Neuronal stem cell (in vitro differentiated cells): ENCODE results near the gene TSPAN9.

Experiments
- DNase-seq: peaks from one replicate; pipeline ENCODE4 v3.0.0-alpha.2; 2013; ENCODE audit warnings: low spot score
- H2AFZ ChIP-seq: one replicate; pipeline ENCODE4 v1.6.1; 2013; ENCODE audit warnings: mild to moderate bottlenecking, low read length, inconsistent platforms
- H2AK5ac ChIP-seq: 2 replicates; pipeline ENCODE4 v1.6.1; 2013; ENCODE audit warnings: low read depth, mild to moderate bottlenecking, inconsistent platforms, low read length, moderate library complexity, mixed read lengths
- H2BK120ac ChIP-seq: 2 replicates; pipeline ENCODE4 v1.6.1; 2013; ENCODE audit warnings: low read depth, mild to moderate bottlenecking, inconsistent platforms, low read length, moderate library complexity, mixed read lengths
- H2BK12ac ChIP-seq: one replicate; pipeline ENCODE4 v1.6.1; 2013; ENCODE audit warnings: low read length, inconsistent platforms
- H2BK15ac ChIP-seq: 2 replicates; pipeline ENCODE4 v1.6.1; 2013; ENCODE audit warnings: mild to moderate bottlenecking, low read length, inconsistent platforms, mixed read lengths
- H2BK5ac ChIP-seq: one replicate; pipeline ENCODE4 v1.6.1; 2013; ENCODE audit warnings: inconsistent platforms, mild to moderate bottlenecking, low read length, moderate library complexity
- H3K14ac ChIP-seq: one replicate; pipeline ENCODE4 v1.6.1; 2013; ENCODE audit warnings: low read length, inconsistent platforms
- H3K18ac ChIP-seq: 2 replicates; pipeline ENCODE4 v1.6.1; 2013; ENCODE audit warnings: low read length, inconsistent platforms
- H3K23ac ChIP-seq: 2 replicates; pipeline ENCODE4 v1.6.1; 2013; ENCODE audit warnings: low read depth, mild to moderate bottlenecking, mixed read lengths, low read length, inconsistent platforms; ENCODE audit not compliant: poor library complexity
- H3K27ac ChIP-seq: replicated peaks from 3 replicates; pipeline ENCODE4 v1.5.1; 2013; ENCODE audit warnings: low read length, inconsistent platforms
- H3K27me3 ChIP-seq, 3 experiments: 2 replicates each; pipeline ENCODE4 v1.6.1; 2013; ENCODE audit warnings: low read length in 3 of 3, mild to moderate bottlenecking in 2 of 3, inconsistent platforms in 1 of 3, low read depth in 1 of 3, mixed read lengths in 1 of 3, moderate library complexity in 1 of 3; ENCODE audit not compliant: control insufficient read depth in 3 of 3, insufficient read depth in 3 of 3
- H3K36me3 ChIP-seq, 2 donors: replicated peaks in 1 of 2; 2 replicates each; pipeline ENCODE4 v1.6.1; 2013; ENCODE audit warnings: low read length in 2 of 2; ENCODE audit not compliant: control insufficient read depth in 2 of 2, insufficient read depth in 2 of 2
- H3K4ac ChIP-seq: 2 replicates; pipeline ENCODE4 v1.6.1; 2013; ENCODE audit warnings: inconsistent platforms, mild to moderate bottlenecking, low read length, moderate library complexity
- H3K4me1 ChIP-seq, 2 donors: 1 replicate in 1 of 2; 2 replicates in 1 of 2; pipeline ENCODE4 v1.6.1; 2013; ENCODE audit warnings: low read length in 2 of 2, low read depth in 1 of 2; ENCODE audit not compliant: control insufficient read depth in 2 of 2, insufficient read depth in 1 of 2
- H3K4me2 ChIP-seq: one replicate; pipeline ENCODE4 v1.6.1; 2013; ENCODE audit warnings: mild to moderate bottlenecking, low read length, inconsistent platforms; ENCODE audit not compliant: insufficient read depth, poor library complexity, severe bottlenecking
- H3K4me3 ChIP-seq, 2 donors: 2 replicates each; pipeline ENCODE4 v1.5.1; 2013; ENCODE audit warnings: low read length in 2 of 2, mild to moderate bottlenecking in 2 of 2, inconsistent platforms in 1 of 2, moderate library complexity in 1 of 2
- H3K79me1 ChIP-seq: one replicate; pipeline ENCODE4 v1.6.1; 2013; ENCODE audit warnings: low read depth, mild to moderate bottlenecking, inconsistent platforms, low read length, moderate library complexity
- H3K9ac ChIP-seq: one replicate; pipeline ENCODE4 v1.6.1; 2013; ENCODE audit warnings: mild to moderate bottlenecking, low read depth, low read length, inconsistent platforms; ENCODE audit not compliant: poor library complexity
- H3K9me3 ChIP-seq, 2 donors: replicated peaks in 1 of 2; 2 replicates each; pipeline versions ENCODE3 to v1.6.1; 2013; ENCODE audit warnings: low read length in 2 of 2, mild to moderate bottlenecking in 2 of 2, inconsistent platforms in 1 of 2, low read depth in 1 of 2, mixed read lengths in 1 of 2, moderate library complexity in 1 of 2; ENCODE audit not compliant: control insufficient read depth in 2 of 2, insufficient read depth in 1 of 2
- H4K8ac ChIP-seq: one replicate; pipeline ENCODE4 v1.6.1; 2013; ENCODE audit warnings: low read depth, mild to moderate bottlenecking, inconsistent platforms, low read length, moderate library complexity
- H4K91ac ChIP-seq: one replicate; pipeline ENCODE4 v1.6.1; 2013; ENCODE audit warnings: low read length, low read depth, mild to moderate bottlenecking, inconsistent platforms; ENCODE audit not compliant: poor library complexity
- WGBS, 2 donors: extraction: QIAGEN DNeasy Blood & Tissue Kit; methylation state at CpG; one replicate each; pipeline ENCODE4 v1.1.7; 2013; ENCODE audit warnings: missing lambda C conversion rate in 2 of 2, mixed read lengths in 1 of 2; ENCODE audit not compliant: insufficient read length in 2 of 2, insufficient replicate concordance in 1 of 2; ENCODE audit errors: extremely low coverage in 2 of 2; 5-methylcytosine and 5-hydroxymethylcytosine counted together

TSPAN9 gene

GRCh38 chr12:3140284-3140683 is 63.1 kb downstream of the TSPAN9 start:
- Histone ChIP-seq H3K9ac (no peak overlapping the region), H2BK12ac (no peak overlapping the region), H4K8ac (no peak overlapping the region), H3K18ac (peak overlapping the region; percentile 25), H3K4ac (no peak overlapping the region), H3K4me3 (no peak overlapping the region), H4K91ac (no peak overlapping the region), H3K4me1 (peaks cover 19 to 21% of the 10 kb centered on the region in 2 donors), H3K4me2 (no peak overlapping the region), H3K27me3 (no peaks in the 10 kb centered on the region), H2AK5ac (peak overlapping the region; percentile 56), H2BK120ac (no peak overlapping the region), H3K27ac (no peak overlapping the region), H3K14ac (no peak overlapping the region), H2BK5ac (no peak overlapping the region), H2AFZ (no peak overlapping the region), H3K23ac (no peak overlapping the region), H3K9me3 (peaks cover 4 to 9% of the 10 kb centered on the region in 2 donors), H3K36me3 (no peaks in the 10 kb centered on the region), H2BK15ac (no peak overlapping the region), H3K79me1 (no peaks in the 10 kb centered on the region)
- WGBS, 2 donors = 100% methylated on average over 2 of the region's 9 CpGs
- DNase-seq = no peak

GRCh38 chr12:3141339-3142321 is 64.5 kb downstream of the TSPAN9 start:
- no CpG with 5 or more reads among the region's 25 CpGs for WGBS, 2 donors
- H2BK12ac ChIP-seq = no peak overlapping the region

GRCh38 chr12:3142386-3142785 is 65.2 kb downstream of the TSPAN9 start:
- Histone ChIP-seq H4K8ac (no peak overlapping the region), H3K4me2 (no peak overlapping the region), H3K4ac (no peak overlapping the region), H3K27ac (no peak overlapping the region), H3K4me1 (peaks cover 13 to 15% of the 10 kb centered on the region in 2 donors), H3K14ac (no peak overlapping the region), H2BK15ac (no peak overlapping the region), H2AK5ac (no peak overlapping the region), H3K23ac (no peak overlapping the region), H2BK120ac (no peak overlapping the region), H3K4me3 (no peak overlapping the region), H3K36me3 (no peaks in the 10 kb centered on the region), H2BK5ac (no peak overlapping the region), H4K91ac (no peak overlapping the region), H3K79me1 (no peaks in the 10 kb centered on the region), H2AFZ (no peak overlapping the region), H3K9me3 (peaks cover 3 to 9% of the 10 kb centered on the region in 2 donors), H2BK12ac (no peak overlapping the region), H3K18ac (no peak overlapping the region), H3K27me3 (no peaks in the 10 kb centered on the region), H3K9ac (no peak overlapping the region)
- no peak for DNase-seq
- no CpG with 5 or more reads among the region's 14 CpGs for WGBS, 2 donors

More at GRCh38 chr12:3141339-3142321, 64.5 kb downstream of the TSPAN9 start:
- H4K8ac ChIP-seq = peak overlapping the region; percentile 9
- H2BK5ac ChIP-seq = peak overlapping the region; percentile 3
- no peak for DNase-seq
- peaks cover 18 to 19% of the 10 kb centered on the region in 2 donors for H3K4me1 ChIP-seq
- H3K18ac ChIP-seq = no peak overlapping the region
- no peak overlapping the region for H3K4ac ChIP-seq
- H2BK120ac ChIP-seq = peak overlapping the region; percentile 32
- no peak overlapping the region for H3K4me2 ChIP-seq
- H3K23ac ChIP-seq = no peak overlapping the region
- H2AK5ac ChIP-seq = no peak overlapping the region
- no peaks in the 10 kb centered on the region for H3K27me3 ChIP-seq
- no peak overlapping the region for H2BK15ac ChIP-seq
- H3K27ac ChIP-seq = no peak overlapping the region
- no peak overlapping the region for H2AFZ ChIP-seq
- H3K36me3 ChIP-seq = no peaks in the 10 kb centered on the region
- H3K4me3 ChIP-seq = no peak overlapping the region
- H4K91ac ChIP-seq = no peak overlapping the region
- no peaks in the 10 kb centered on the region for H3K79me1 ChIP-seq
- no peak overlapping the region for H3K14ac ChIP-seq
- H3K9ac ChIP-seq = peak overlapping the region; percentile 66
- peaks cover 3 to 9% of the 10 kb centered on the region in 2 donors for H3K9me3 ChIP-seq

GRCh38 chr12:3144495-3144894 is 67.3 kb downstream of the TSPAN9 start:
- Histone ChIP-seq H4K8ac (no peak overlapping the region), H4K91ac (no peak overlapping the region), H3K14ac (no peak overlapping the region), H3K4me1 (peaks cover 2% of the 10 kb centered on the region in 2 donors), H3K9ac (no peak overlapping the region), H3K36me3 (no peaks in the 10 kb centered on the region), H3K27me3 (no peaks in the 10 kb centered on the region), H3K79me1 (peaks cover 2% of the 10 kb centered on the region), H2BK5ac (no peak overlapping the region), H3K4me3 (no peak overlapping the region), H2AFZ (no peak overlapping the region), H2BK12ac (no peak overlapping the region), H3K4me2 (no peak overlapping the region), H2BK120ac (no peak overlapping the region), H3K4ac (no peak overlapping the region), H2AK5ac (no peak overlapping the region), H3K23ac (no peak overlapping the region), H2BK15ac (no peak overlapping the region), H3K9me3 (peaks cover 3 to 9% of the 10 kb centered on the region in 2 donors), H3K27ac (no peak overlapping the region), H3K18ac (no peak overlapping the region)
- WGBS, 2 donors = no CpG with 5 or more reads among the region's 7 CpGs
- no peak for DNase-seq
